Stimulated activated CD8-positive, alpha-beta memory T cell treated with anti-CD3 and anti-CD28 coated beads, Interleukin-12 subunit alpha, Interleukin-12 subunit beta, amount 100 ng/mL, for 24 hours (primary cell): ENCODE measurements around the gene C4BPA.

Experiments
- DNase-seq: peaks from one replicate; pipeline ENCODE4 v3.0.0-alpha.2; 2020; ENCODE audit errors: extremely low read depth

The C4BPA gene

GRCh38 chr1:207188901-207189300 lies 84.9 kb downstream of the C4BPA start:
- DNase-seq: no peak

- no peak for DNase-seq
Measured at GRCh38 chr1:207191061-207191460, 87.0 kb downstream of the C4BPA start.

- no peak for DNase-seq
Measured at GRCh38 chr1:207191776-207192175, 87.7 kb downstream of the C4BPA start.

GRCh38 chr1:207194197-207194596 lies 90.2 kb downstream of the C4BPA start:
- DNase-seq: no peak
